ENCODE results near the gene OTOGL. TPM values are rescaled to one million over a fixed set of nuclear protein-coding genes. Genes with fewer than 3 reads are reported as not detected.

OTOGL gene
- total RNA-seq, 1 donor from 2014 or later = 0.32 TPM

DNA sequence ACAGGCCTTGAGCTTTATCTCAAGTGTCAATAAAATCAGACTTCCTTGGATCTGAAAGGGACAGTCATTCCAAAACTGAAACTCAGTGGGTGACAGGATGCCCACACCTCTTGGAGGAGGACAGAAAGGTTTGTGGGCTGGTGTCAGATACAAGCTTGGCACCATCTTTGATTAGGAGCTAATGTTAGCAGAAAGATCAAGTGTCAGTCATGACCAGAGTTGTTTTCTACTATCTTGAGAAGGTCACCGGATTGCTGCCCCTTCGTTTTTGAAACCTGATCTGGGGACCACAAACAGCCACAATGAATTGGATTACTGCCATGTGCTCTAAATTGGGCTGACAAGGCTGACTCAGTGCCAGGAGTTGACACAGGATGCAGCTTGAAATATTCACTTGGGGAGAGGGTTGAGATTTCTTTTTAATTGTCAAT, 88.3 kb downstream of the OTOGL start:
- Histone ChIP-seq H3K27ac (peak overlapping the region; percentile 78), H3K27me3 (ENCODE audit: low read depth) (no peaks in the 10 kb centered on the region), H3K4me1 (peaks cover 5% of the 10 kb centered on the region), H3K36me3 (no peaks in the 10 kb centered on the region), H3K4me3 (no peak overlapping the region), H3K9me3 (no peaks in the 10 kb centered on the region)
- ATAC-seq (peak in 1 of 2 donors; percentile 28), DNase-seq (no peak)
- intact Hi-C loops (cut with DNase I) = no loop called here
- TF ChIP-seq, protein P1, sequence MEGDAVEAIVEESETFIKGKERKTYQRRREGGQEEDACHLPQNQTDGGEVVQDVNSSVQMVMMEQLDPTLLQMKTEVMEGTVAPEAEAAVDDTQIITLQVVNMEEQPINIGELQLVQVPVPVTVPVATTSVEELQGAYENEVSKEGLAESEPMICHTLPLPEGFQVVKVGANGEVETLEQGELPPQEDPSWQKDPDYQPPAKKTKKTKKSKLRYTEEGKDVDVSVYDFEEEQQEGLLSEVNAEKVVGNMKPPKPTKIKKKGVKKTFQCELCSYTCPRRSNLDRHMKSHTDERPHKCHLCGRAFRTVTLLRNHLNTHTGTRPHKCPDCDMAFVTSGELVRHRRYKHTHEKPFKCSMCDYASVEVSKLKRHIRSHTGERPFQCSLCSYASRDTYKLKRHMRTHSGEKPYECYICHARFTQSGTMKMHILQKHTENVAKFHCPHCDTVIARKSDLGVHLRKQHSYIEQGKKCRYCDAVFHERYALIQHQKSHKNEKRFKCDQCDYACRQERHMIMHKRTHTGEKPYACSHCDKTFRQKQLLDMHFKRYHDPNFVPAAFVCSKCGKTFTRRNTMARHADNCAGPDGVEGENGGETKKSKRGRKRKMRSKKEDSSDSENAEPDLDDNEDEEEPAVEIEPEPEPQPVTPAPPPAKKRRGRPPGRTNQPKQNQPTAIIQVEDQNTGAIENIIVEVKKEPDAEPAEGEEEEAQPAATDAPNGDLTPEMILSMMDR (IDR thresholded peaks at IDR 0.05) = no peak

DNA sequence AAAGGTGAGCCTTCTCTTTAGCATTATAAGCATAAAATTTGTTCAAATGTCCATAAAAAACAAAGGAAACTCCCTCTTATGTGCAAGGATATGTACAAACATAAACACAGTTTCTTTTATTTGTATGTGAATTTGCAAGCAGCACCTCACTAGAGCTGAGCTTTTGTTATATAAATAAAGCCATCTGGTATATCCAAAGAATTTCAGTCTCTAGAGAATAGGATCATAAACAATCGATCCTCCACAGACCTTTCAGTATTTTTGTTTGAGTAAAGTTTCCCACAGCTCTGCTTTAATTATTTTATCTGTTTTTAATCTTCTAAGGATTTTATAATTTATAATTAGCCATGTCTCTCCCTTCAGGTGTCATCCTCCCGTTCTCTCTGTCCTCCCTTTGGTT, 89.2 kb downstream of the OTOGL start:
- ATAC-seq = no peak

DNA sequence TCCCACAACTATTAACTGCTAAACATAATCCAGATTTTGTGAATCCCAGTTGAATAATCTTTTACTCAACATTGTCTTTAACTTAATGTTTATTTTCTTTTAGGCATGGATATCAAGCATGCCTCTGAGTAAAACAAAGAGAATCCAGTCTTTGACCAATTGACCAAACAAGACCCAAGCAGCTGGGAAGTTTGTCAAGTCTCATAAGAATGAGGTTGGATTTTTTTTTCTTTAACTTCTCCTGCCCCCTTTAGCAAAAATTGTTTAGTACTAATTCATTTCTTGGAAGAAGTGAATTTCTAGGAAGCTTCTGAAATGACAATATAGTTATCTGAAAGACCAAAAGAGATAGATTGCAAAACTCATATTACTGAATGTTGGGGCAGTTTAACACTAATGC, 89.9 kb downstream of the OTOGL start:
- no peak overlapping the region for H3K4me3 ChIP-seq
- no peak overlapping the region for H3K27ac ChIP-seq
- no peaks in the 10 kb centered on the region for H3K27me3 ChIP-seq (ENCODE audit: low read depth)
- H3K4me1 ChIP-seq = peaks cover 5% of the 10 kb centered on the region
- intact Hi-C loops (cut with DNase I) = no loop called here
- ATAC-seq (no peak), DNase-seq (no peak)
- no peaks in the 10 kb centered on the region for H3K36me3 ChIP-seq
- TF ChIP-seq, protein P1 (IDR thresholded peaks at IDR 0.05) = no peak
- no peaks in the 10 kb centered on the region for H3K9me3 ChIP-seq

More for the DNA sequence above, 89.2 kb downstream of the OTOGL start:
- Histone ChIP-seq H3K4me3 (no peak overlapping the region), H3K27ac (no peak overlapping the region), H3K36me3 (no peaks in the 10 kb centered on the region), H3K9me3 (no peaks in the 10 kb centered on the region), H3K27me3 (ENCODE audit: low read depth) (no peaks in the 10 kb centered on the region), H3K4me1 (peaks cover 5% of the 10 kb centered on the region)
- TF ChIP-seq, protein P1 (IDR thresholded peaks at IDR 0.05) = no peak
- DNase-seq = no peak
- intact Hi-C loops (cut with DNase I) = no loop called here

DNA sequence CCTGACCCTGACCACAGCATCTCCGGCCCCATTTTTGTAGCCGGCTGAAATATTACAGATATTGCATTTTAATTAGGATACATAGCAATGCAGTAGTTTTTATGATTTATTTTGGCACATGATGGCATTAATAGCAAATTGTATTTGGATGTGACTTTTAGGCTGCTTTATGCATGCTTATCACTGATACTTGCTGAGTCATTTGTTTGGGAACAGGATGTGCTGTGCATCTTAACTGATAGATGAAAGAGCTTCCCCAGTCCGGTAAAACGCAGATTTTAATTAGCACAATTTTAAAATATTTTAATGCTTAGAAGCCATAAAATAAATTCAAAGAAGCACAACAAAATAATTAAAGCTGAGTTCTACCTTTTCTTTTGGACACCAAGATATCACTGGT, 90.7 kb downstream of the OTOGL start:
- Histone ChIP-seq H3K4me3 (no peak overlapping the region), H3K9me3 (no peaks in the 10 kb centered on the region), H3K27me3 (ENCODE audit: low read depth) (no peaks in the 10 kb centered on the region), H3K27ac (no peak overlapping the region), H3K36me3 (no peaks in the 10 kb centered on the region), H3K4me1 (peaks cover 5% of the 10 kb centered on the region)
- no peak for ATAC-seq
- no peak for DNase-seq
- intact Hi-C loops (cut with DNase I) = no loop called here
- TF ChIP-seq, protein P1 (IDR thresholded peaks at IDR 0.05) = no peak

DNA sequence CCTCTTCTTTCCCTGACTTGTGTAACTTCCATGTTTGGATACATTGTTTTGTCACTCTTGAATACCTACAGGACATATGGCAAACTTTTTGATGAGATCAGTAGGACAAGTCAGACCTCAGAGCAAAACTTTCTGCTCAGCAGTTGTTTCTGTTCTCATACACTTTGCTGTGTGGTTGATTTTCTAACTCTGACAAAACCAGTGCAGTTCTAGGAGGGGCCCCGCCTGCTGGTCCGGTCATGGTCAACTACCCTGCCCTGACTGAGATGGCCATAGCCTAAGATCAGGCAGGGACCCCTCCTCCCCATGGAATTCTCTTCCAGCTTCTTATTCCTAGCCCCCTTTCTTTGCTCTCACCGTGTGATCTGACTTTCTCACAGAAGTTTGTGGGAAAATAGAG, 92.8 kb downstream of the OTOGL start:
- Histone ChIP-seq H3K27ac (no peak overlapping the region), H3K4me1 (peaks cover 2% of the 10 kb centered on the region), H3K27me3 (ENCODE audit: low read depth) (no peaks in the 10 kb centered on the region), H3K9me3 (no peaks in the 10 kb centered on the region), H3K36me3 (no peaks in the 10 kb centered on the region), H3K4me3 (no peak overlapping the region)
- TF ChIP-seq, protein P1 (IDR thresholded peaks at IDR 0.05) = no peak
- DNase-seq (no peak), ATAC-seq (no peak)
- intact Hi-C loops (cut with DNase I) = no loop called here

DNA sequence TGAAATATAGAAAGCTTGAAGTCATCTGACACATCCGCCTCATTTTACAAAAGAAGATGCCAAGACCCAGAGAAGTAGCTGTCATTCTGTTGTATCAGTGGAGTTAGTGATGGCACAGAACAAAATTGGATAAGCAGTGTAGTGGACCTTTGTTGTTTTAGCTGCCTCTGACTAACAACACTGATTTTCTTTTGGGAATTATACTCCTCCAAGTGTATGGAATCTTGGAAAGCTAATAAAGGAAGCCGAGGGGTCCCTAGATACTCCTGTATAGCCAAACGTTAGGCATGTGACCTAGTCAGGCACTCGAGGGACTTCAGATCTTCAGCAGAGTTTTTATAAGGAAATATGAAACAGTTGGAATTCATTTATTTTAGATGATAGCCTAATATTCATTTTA, 94.5 kb downstream of the OTOGL start:
- TF ChIP-seq, protein P1 (IDR thresholded peaks at IDR 0.05) = no peak
- H3K27me3 ChIP-seq (ENCODE audit: low read depth) = no peaks in the 10 kb centered on the region
- DNase-seq (no peak), ATAC-seq (no peak)
- no peaks in the 10 kb centered on the region for H3K9me3 ChIP-seq
- no peak overlapping the region for H3K27ac ChIP-seq
- no peaks in the 10 kb centered on the region for H3K36me3 ChIP-seq
- intact Hi-C loops (cut with DNase I) = no loop called here
- H3K4me1 ChIP-seq = no peaks in the 10 kb centered on the region
- H3K4me3 ChIP-seq = no peak overlapping the region

Data from lower lobe of right lung (tissue), 2 donors.